ENCODE measurements around the gene CYP17A1. TPM values are rescaled to one million over a fixed set of nuclear protein-coding genes. Genes with fewer than 3 reads are reported as not detected.

Gene CYP17A1
- polyA plus RNA-seq, 2 of the 4 experiments (the other 2 are of a cell fraction), result not detected

GRCh38 chr10:102781090-102781920 lies 55.9 kb downstream of the CYP17A1 start:
- CTCF ChIA-PET, result interaction anchor here (0.8 kb wide), 1 partner anchor 36 kb away, joined by 3 read pairs; no protein-coding TSS in a partner anchor
- no peak overlapping the region for H3K4me3 ChIP-seq

More at GRCh38 chr10:102781090-102781920, 55.9 kb downstream of the CYP17A1 start:
- WGBS (ENCODE audit: missing lambda C conversion rate), result 81% methylated on average over 8 of the region's 8 CpGs
- Histone ChIP-seq H3K9me3 (no peaks in the 10 kb centered on the region), H3K27ac (no peak overlapping the region), H3K4me1 (peaks cover 10% of the 10 kb centered on the region; the same call in 1 of the 3 replicates), H3K4me2 (no peak overlapping the region)
- no peak for TF ChIP-seq CBX8 (IDR thresholded peaks at IDR 0.05)
- no peak for TF ChIP-seq BCL3 (IDR thresholded peaks at IDR 0.05)
- no peak for TF ChIP-seq TFCP2L1 (CRISPR knock-in tag; IDR thresholded peaks at IDR 0.05)
- no peak for TF ChIP-seq MAFK (IDR thresholded peaks at IDR 0.05; ENCODE audit: partially characterized antibody)
- no peak for TF ChIP-seq JUNB (IDR thresholded peaks at IDR 0.05)
- TF ChIP-seq FOSB (CRISPR knock-in tag; IDR thresholded peaks at IDR 0.05), result no peak
- no peak for TF ChIP-seq TP53 (CRISPR knock-in tag; IDR thresholded peaks at IDR 0.05)
- TF ChIP-seq E2F6 (IDR thresholded peaks at IDR 0.05; ENCODE audit: borderline replicate concordance, low read depth), result no peak
- TF ChIP-seq FOSL2 (IDR thresholded peaks at IDR 0.05), result no peak
- no peak for TF ChIP-seq FOSL2 (CRISPR knock-in tag; IDR thresholded peaks at IDR 0.05)
- no peak for TF ChIP-seq BHLHE40 (IDR thresholded peaks at IDR 0.05; ENCODE audit: low read depth, low read length)
- POLR2A ChIA-PET, result no interaction called here
- 0 out of 6 replicates have a peak, but pooled peaks of 1 of the 2 experiments have one; percentile 15 for ATAC-seq
- no peak for FAIRE-seq
- DNase-seq (ENCODE audit: low read depth in 1 of 2, low spot score in 1 of 2), result no peak

Small RNAs within 50 kb of the gene (small RNA-seq; reads per million reads assigned to genes)
- gene AS3MT, result 0 reads per million in 6 experiments
- gene RF00026, result 0 reads per million in 6 experiments
- gene RNU6-1231P, result 0 reads per million in 6 experiments

Other genes with a start within 250 kb of the CYP17A1 start
- gene TRIM8, start 192.9 kb downstream of the CYP17A1 start, polyA plus RNA-seq (2011; rRNA removed), result 26.6 and 32.5 TPM in 2 replicates
- 21.1 to 22.8 TPM (median 21.2 TPM) in 3 replicates for gene TRIM8, start 192.9 kb downstream of the CYP17A1 start, polyA plus RNA-seq (2017; fragmentation: RNase III; extraction: RNeasy Plus Mini Kit Qiagen cat#74134 plus additional on column Dnase treatment)
- gene ARL3, start 123.0 kb downstream of the CYP17A1 start, polyA plus RNA-seq (2011; rRNA removed), result 18.2 and 20.2 TPM in 2 replicates
- 20.7 to 22.7 TPM (median 21.3 TPM) in 3 replicates for gene ARL3, start 123.0 kb downstream of the CYP17A1 start, polyA plus RNA-seq (2017; fragmentation: RNase III; extraction: RNeasy Plus Mini Kit Qiagen cat#74134 plus additional on column Dnase treatment)
- 4.7 and 5.6 TPM in 2 replicates for gene SFXN2, start 122.8 kb downstream of the CYP17A1 start, polyA plus RNA-seq (2011; rRNA removed)
- gene SFXN2, start 122.8 kb downstream of the CYP17A1 start, polyA plus RNA-seq (2017; fragmentation: RNase III; extraction: RNeasy Plus Mini Kit Qiagen cat#74134 plus additional on column Dnase treatment), result 7.4 to 8.5 TPM (median 7.9 TPM) in 3 replicates
- gene WBP1L, start 93.5 kb downstream of the CYP17A1 start, polyA plus RNA-seq (2011; rRNA removed), result 23.5 and 25.1 TPM in 2 replicates
- 17.4 to 20.7 TPM (median 19.8 TPM) in 3 replicates for gene WBP1L, start 93.5 kb downstream of the CYP17A1 start, polyA plus RNA-seq (2017; fragmentation: RNase III; extraction: RNeasy Plus Mini Kit Qiagen cat#74134 plus additional on column Dnase treatment)
- gene BORCS7, start 16.8 kb upstream of the CYP17A1 start, polyA plus RNA-seq (2011; rRNA removed), result 43.9 and 68.1 TPM in 2 replicates
- 31.3 to 36.9 TPM (median 36.6 TPM) in 3 replicates for gene BORCS7, start 16.8 kb upstream of the CYP17A1 start, polyA plus RNA-seq (2017; fragmentation: RNase III; extraction: RNeasy Plus Mini Kit Qiagen cat#74134 plus additional on column Dnase treatment)
- 8.6 and 10.8 TPM in 2 replicates for gene AS3MT, start 32.1 kb upstream of the CYP17A1 start, polyA plus RNA-seq (2011; rRNA removed)
- 9.7 to 10.7 TPM (median 10.7 TPM) in 3 replicates for gene AS3MT, start 32.1 kb upstream of the CYP17A1 start, polyA plus RNA-seq (2017; fragmentation: RNase III; extraction: RNeasy Plus Mini Kit Qiagen cat#74134 plus additional on column Dnase treatment)
- 6.4 TPM in 2 replicates for gene CNNM2, start 80.9 kb upstream of the CYP17A1 start, polyA plus RNA-seq (2011; rRNA removed)
- 3.9 to 6.9 TPM (median 6.2 TPM) in 3 replicates for gene CNNM2, start 80.9 kb upstream of the CYP17A1 start, polyA plus RNA-seq (2017; fragmentation: RNase III; extraction: RNeasy Plus Mini Kit Qiagen cat#74134 plus additional on column Dnase treatment)